Measurements from ENCODE around the gene SLC25A13.

- TF ChIP-seq CTCF (IDR thresholded peaks at IDR 0.05) (no peak), EP300 (IDR thresholded peaks at IDR 0.05) (no peak), POLR2A (IDR thresholded peaks at IDR 0.05) (no peak)
These were observed 134.2 kb downstream of the SLC25A13 start for GRCh38 chr7:96187735-96188134.
